GM12878 (cell line): Measurements from ENCODE around the gene MAPKAPK2. TPM values are rescaled to one million over a fixed set of nuclear protein-coding genes. Genes with fewer than 3 reads are reported as not detected.

Experiments used
- ATAC-seq: fragments of 200-7000 bp; cut with Tn5 transposase; 3 replicates; pipeline ENCODE4 v1.9.1; 2020; ENCODE audit warnings: mild to moderate bottlenecking, moderate library complexity
- BruUV-seq: library from RNA; stranded (reverse); fragments of 400-500 nt; replicated peaks from 2 replicates; lab custom pipeline; 2021; lab: Mats Ljungman, UMichigan
- CTCF ChIA-PET: fragments of 300-600 bp; sonication (Branson Sonifier 250); formaldehyde crosslinking; extraction: SDS; loops from one replicate; lab custom pipeline; 2021; ENCODE audit warnings: inconsistent platforms; lab: Yijun Ruan, JAX
- POLR2A ChIA-PET: fragments of 350-600 bp; formaldehyde crosslinking; extraction: SDS; loops from one replicate; lab custom pipeline; 2021; ENCODE audit warnings: inconsistent platforms; lab: Charles Lee
- RAD21 ChIA-PET: fragments of 300-600 bp; sonication (Branson Sonifier 250); formaldehyde crosslinking; loops from one replicate; lab custom pipeline; 2023; ENCODE audit warnings: antibody characterized with exemption; ENCODE audit not compliant: unreplicated experiment; lab: Charles Lee
- SMC1A ChIA-PET: fragments of 300-600 bp; sonication (Branson Sonifier 250); formaldehyde crosslinking; loops from one replicate; lab custom pipeline; 2023; ENCODE audit not compliant: unreplicated experiment, uncharacterized antibody; lab: Charles Lee
- DNase-seq: peaks from one replicate; pipeline ENCODE4 v3.0.0-alpha.2; 2011; ENCODE audit warnings: low read depth, low spot score
- FAIRE-seq: peaks from 3 replicates; lab custom pipeline; 2011; peaks lifted over from hg19 to GRCh38; lab: Jason Lieb, UNC
- H2AFZ ChIP-seq: 2 replicates; pipeline ENCODE4 v1.6.0; 2011; ENCODE audit warnings: low read depth, low read length, control low read depth; ENCODE audit not compliant: control insufficient read depth
- H3K27ac ChIP-seq: 2 replicates; pipeline ENCODE4 v1.5.1; 2011; ENCODE audit warnings: control low read depth; ENCODE audit not compliant: control insufficient read depth, insufficient read depth
- H3K27me3 ChIP-seq, 2 experiments: replicated peaks in 1 of 2; 2 replicates each; pipeline versions ENCODE4 v1.6.0 to v1.6.1; 2011; ENCODE audit warnings: low read length in 1 of 2; ENCODE audit not compliant: control insufficient read depth in 2 of 2, insufficient read depth in 2 of 2
- H3K36me3 ChIP-seq, 2 experiments: 2 replicates each; pipeline ENCODE4 v1.5.1; 2011; ENCODE audit warnings: low read length in 1 of 2; ENCODE audit not compliant: control insufficient read depth in 2 of 2, insufficient read depth in 2 of 2
- H3K4me1 ChIP-seq: 2 replicates; pipeline ENCODE4 v1.6.1; 2011; ENCODE audit warnings: mild to moderate bottlenecking, low read length, moderate library complexity, mixed read lengths; ENCODE audit not compliant: control insufficient read depth, insufficient read depth
- H3K4me2 ChIP-seq: 2 replicates; pipeline ENCODE4 v1.6.0; 2011; ENCODE audit warnings: control low read depth; ENCODE audit not compliant: control insufficient read depth, insufficient read depth
- H3K4me3 ChIP-seq: fragments of 200-600 bp; sonication (generic); 2 replicates; pipeline ENCODE4 v1.5.1; 2016
- H3K79me2 ChIP-seq: 2 replicates; pipeline ENCODE4 v1.6.0; 2011; ENCODE audit warnings: low read length; ENCODE audit not compliant: control insufficient read depth, insufficient read depth
- H3K9ac ChIP-seq: 2 replicates; pipeline ENCODE4 v1.8.0; 2011; ENCODE audit warnings: low read length, control low read depth, mixed read lengths; ENCODE audit not compliant: control insufficient read depth, insufficient read depth
- H3K9me3 ChIP-seq: replicated peaks from 3 replicates; pipeline ENCODE4 v1.5.1; 2011; ENCODE audit warnings: mild to moderate bottlenecking, low read length; ENCODE audit not compliant: control insufficient read depth, insufficient read depth
- H4K20me1 ChIP-seq: 2 replicates; pipeline ENCODE4 v1.6.0; 2011; ENCODE audit not compliant: control insufficient read depth, insufficient read depth
- DPF2 ChIP-seq: fragments of 450-650 bp; IDR thresholded peaks from 2 replicates; pipeline ENCODE4 v1.6.1; 2017; ENCODE audit warnings: mild to moderate bottlenecking
- EED ChIP-seq: sonication (generic); IDR thresholded peaks from 2 replicates; pipeline ENCODE4 v1.6.1; 2016; ENCODE audit warnings: antibody characterized with exemption, low read depth
- EGR1 ChIP-seq, 2 experiments: IDR thresholded peaks; 1 replicate in 1 of 2; 2 replicates in 1 of 2; pipeline ENCODE4 v1.6.1; 2011 to 2012; ENCODE audit warnings: low read depth in 2 of 2, low read length in 2 of 2, borderline replicate concordance in 1 of 2, mild to moderate bottlenecking in 1 of 2, moderate library complexity in 1 of 2
- ESRRA ChIP-seq: IDR thresholded peaks from 2 replicates; pipeline ENCODE4 v1.6.1; 2012; ENCODE audit warnings: mild to moderate bottlenecking, low read length, improper control_type of control experiment
- GATAD2B ChIP-seq: fragments of 450-650 bp; conservative IDR thresholded peaks from 2 replicates; pipeline ENCODE4 v1.6.1; 2017; ENCODE audit warnings: low read depth, mild to moderate bottlenecking, moderate library complexity
- IKZF1 ChIP-seq: fragments of 450-650 bp; conservative IDR thresholded peaks from 2 replicates; pipeline ENCODE4 v1.6.1; 2017; ENCODE audit warnings: antibody characterized with exemption, mild to moderate bottlenecking
- IKZF2 ChIP-seq, 2 experiments: fragments of 450-650 bp; IDR thresholded peaks; 2 replicates each; pipeline ENCODE4 v1.6.1; 2017; ENCODE audit warnings: mild to moderate bottlenecking in 2 of 2, moderate library complexity in 2 of 2
- IRF4 ChIP-seq: IDR thresholded peaks from 2 replicates; pipeline ENCODE4 v1.6.1; 2011; ENCODE audit warnings: low read depth, low read length
- NR2F1 ChIP-seq: fragments of 450-650 bp; conservative IDR thresholded peaks from 2 replicates; pipeline ENCODE4 v1.6.1; 2017; ENCODE audit warnings: mild to moderate bottlenecking
- RCOR1 ChIP-seq: conservative IDR thresholded peaks from 2 replicates; pipeline ENCODE4 v1.6.1; 2012; ENCODE audit warnings: low read depth, low read length, improper control_type of control experiment
- RELB ChIP-seq: fragments of 450-650 bp; IDR thresholded peaks from 2 replicates; pipeline ENCODE4 v1.6.1; 2017; ENCODE audit warnings: low read depth, mild to moderate bottlenecking, moderate library complexity
- SPI1 ChIP-seq: IDR thresholded peaks from 2 replicates; pipeline ENCODE4 v1.6.1; 2011; ENCODE audit warnings: low read depth, mild to moderate bottlenecking, low read length, moderate library complexity, borderline replicate concordance; ENCODE audit not compliant: insufficient read depth
- YY1 ChIP-seq: IDR thresholded peaks from 2 replicates; pipeline ENCODE4 v1.6.1; 2011; ENCODE audit warnings: low read depth, mild to moderate bottlenecking, low read length
- WGBS: methylation state at CpG from one replicate; pipeline ENCODE4 v1.1.6; 2016; ENCODE audit warnings: low lambda C conversion rate; ENCODE audit not compliant: insufficient replicate concordance, insufficient coverage; ENCODE audit errors: missing lambda C conversion rate; 5-methylcytosine and 5-hydroxymethylcytosine counted together
- in situ Hi-C: fragments of 300-500 bp; cut with MboI; formaldehyde crosslinking; loops from 9 replicates; pipeline ENCODE4 v1.14.3; 2018; ENCODE audit warnings: mixed read lengths
- intact Hi-C: fragments of 100-400 bp; cut with micrococcal nuclease; formaldehyde crosslinking; loops from one replicate; pipeline ENCODE4 v1.14.2; 2022; ENCODE audit not compliant: unreplicated experiment
- polyA plus RNA-seq, 11 experiments: library from polyadenylated mRNA; depleted of rRNA in 4 of 11; unstranded in 6 of 11; stranded (reverse) in 5 of 11; fragments of >200 nt; fragmentation: Nextera tagmentation in 4 of 11; fragmentation: Illumina TruSeq in 1 of 11; extraction: Ambion mirVana in 4 of 11; extraction: Trizol in 1 of 11; gene quantifications; 1 replicate in 1 of 11; 2 replicates in 10 of 11; pipeline versions ENCODE4 v1.2.1 to v1.2.3, GENCODE V29; 2011 to 2016; ENCODE audit warnings: inconsistent platforms in 2 of 11, missing spikeins in 2 of 11, low read depth in 1 of 11
- total RNA-seq, 4 experiments: library from RNA; depleted of rRNA in 3 of 4; stranded (reverse); fragments of >200 nt in 3 of 4; fragmentation: Illumina TruSeq in 1 of 4; extraction: Trizol in 1 of 4; gene quantifications; 2 replicates each; pipeline versions ENCODE4 v1.2.1 to v1.2.3, GENCODE V29; 2013 to 2021
- TF ChIP-seq, protein P1 (sequence below): fragments of 450-650 bp; conservative IDR thresholded peaks from 2 replicates; pipeline ENCODE4 v1.6.1; 2017; ENCODE audit warnings: mild to moderate bottlenecking, moderate library complexity
- TF ChIP-seq, protein P2 (sequence below): fragments of 450-650 bp; IDR thresholded peaks from 2 replicates; pipeline ENCODE4 v1.6.1; 2017; ENCODE audit warnings: mild to moderate bottlenecking, moderate library complexity

Gene MAPKAPK2
- total and polyA plus RNA-seq, 10 of the 15 experiments (the other 5 are each of a cell fraction or from before 2014, with no cell fraction given), result 0.72 to 92.2 (median 49.3) TPM

DNA sequence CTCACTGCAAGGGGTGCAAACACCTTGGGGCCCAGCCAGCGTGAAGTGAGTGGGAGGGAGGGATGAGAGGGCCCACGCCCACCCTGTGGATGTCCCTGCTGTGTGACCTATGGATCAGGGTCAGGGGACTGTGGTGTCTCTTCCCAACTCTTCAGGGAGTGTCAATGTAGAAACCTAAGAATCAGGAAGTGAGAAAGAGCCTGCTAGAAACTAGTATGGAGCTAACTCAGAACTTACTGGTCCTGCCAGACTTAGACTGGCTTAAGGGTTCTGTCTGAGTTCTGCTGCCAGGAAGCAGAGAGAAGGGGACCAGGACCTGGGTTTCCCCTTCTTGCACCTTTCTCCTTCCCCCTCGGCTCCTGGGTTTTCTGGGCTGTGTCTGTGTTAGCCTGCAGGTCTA is 89.4 kb downstream of the MAPKAPK2 start:
- ChIA-PET CTCF (interaction anchor here (1.4 to 15.0 kb wide), 5 partner anchors 12 to 39 kb away, joined by 3 to 299 read pairs (median 15); no protein-coding TSS in a partner anchor), POLR2A (interaction anchor here (0.9 to 14.8 kb wide), 5 partner anchors 8 to 29 kb away, joined by 3 to 283 read pairs (median 4); no protein-coding TSS in a partner anchor), RAD21 (interaction anchor here (0.7 to 13.8 kb wide), 10 partner anchors 9 to 162 kb away, joined by 3 to 363 read pairs (median 4); partner anchors contain the start of gene EIF2D), SMC1A (interaction anchor here (0.6 to 18.3 kb wide), 8 partner anchors 5 to 55 kb away, joined by 3 to 410 read pairs (median 212); partner anchors contain the start of genes IL10 and IL19)
- peaks cover 54% of the 10 kb centered on the region for H3K4me1 ChIP-seq
- no peak for DNase-seq
- no peaks in the 10 kb centered on the region for H3K27me3 ChIP-seq
- peak overlapping the region; percentile 95 for H3K4me2 ChIP-seq
- WGBS, result 5% methylated on average over 3 of the region's 3 CpGs
- H3K4me3 ChIP-seq, result peak overlapping the region; percentile 74; the same call in 1 of the 2 replicates
- H3K27ac ChIP-seq, result peak overlapping the region; percentile 34
- no peaks in the 10 kb centered on the region for H3K36me3 ChIP-seq
- no peaks in the 10 kb centered on the region for H4K20me1 ChIP-seq
- ATAC-seq, result peak; percentile 14
- H3K9ac ChIP-seq, result peak overlapping the region; percentile 17; the same call in 1 of the 2 replicates
- no TSS peak for BruUV-seq
- peaks cover 47% of the 10 kb centered on the region for H3K79me2 ChIP-seq
- no peaks in the 10 kb centered on the region for H3K9me3 ChIP-seq
- H2AFZ ChIP-seq, result no peak overlapping the region
- in situ Hi-C loops (loop anchor here (5.0 kb wide), 1 partner anchor 37 kb away; no protein-coding TSS in a partner anchor), intact Hi-C loops (no loop called here)
- TF ChIP-seq IKZF2 (IDR thresholded peaks at IDR 0.05) (peak; percentile 82 to 87), IRF4 (peak; percentile 54; the same call in 1 of the 2 replicates), IKZF1 (peak; percentile 89), EGR1 (IDR thresholded peaks at IDR 0.05; ENCODE audit: borderline replicate concordance in 1 of 2, low read depth in 2 of 2, low read length in 2 of 2) (0 out of 3 replicates have a peak, but pooled peaks of 1 of the 2 experiments have one; percentile 6), RCOR1 (no peak), EED (peak; percentile 64; the same call in 1 of the 2 replicates), ESRRA (no peak), GATAD2B (0 out of 2 replicates have a peak, but pooled peaks have one; percentile 36), YY1 (no peak), NR2F1 (peak; percentile 84), RELB (peak; percentile 51; the same call in 1 of the 2 replicates), DPF2 (peak; percentile 64; the same call in 1 of the 2 replicates), SPI1 (peak; percentile 93)
- TF ChIP-seq, protein P1, sequence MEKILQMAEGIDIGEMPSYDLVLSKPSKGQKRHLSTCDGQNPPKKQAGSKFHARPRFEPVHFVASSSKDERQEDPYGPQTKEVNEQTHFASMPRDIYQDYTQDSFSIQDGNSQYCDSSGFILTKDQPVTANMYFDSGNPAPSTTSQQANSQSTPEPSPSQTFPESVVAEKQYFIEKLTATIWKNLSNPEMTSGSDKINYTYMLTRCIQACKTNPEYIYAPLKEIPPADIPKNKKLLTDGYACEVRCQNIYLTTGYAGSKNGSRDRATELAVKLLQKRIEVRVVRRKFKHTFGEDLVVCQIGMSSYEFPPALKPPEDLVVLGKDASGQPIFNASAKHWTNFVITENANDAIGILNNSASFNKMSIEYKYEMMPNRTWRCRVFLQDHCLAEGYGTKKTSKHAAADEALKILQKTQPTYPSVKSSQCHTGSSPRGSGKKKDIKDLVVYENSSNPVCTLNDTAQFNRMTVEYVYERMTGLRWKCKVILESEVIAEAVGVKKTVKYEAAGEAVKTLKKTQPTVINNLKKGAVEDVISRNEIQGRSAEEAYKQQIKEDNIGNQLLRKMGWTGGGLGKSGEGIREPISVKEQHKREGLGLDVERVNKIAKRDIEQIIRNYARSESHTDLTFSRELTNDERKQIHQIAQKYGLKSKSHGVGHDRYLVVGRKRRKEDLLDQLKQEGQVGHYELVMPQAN, result no peak
- TF ChIP-seq, protein P2, sequence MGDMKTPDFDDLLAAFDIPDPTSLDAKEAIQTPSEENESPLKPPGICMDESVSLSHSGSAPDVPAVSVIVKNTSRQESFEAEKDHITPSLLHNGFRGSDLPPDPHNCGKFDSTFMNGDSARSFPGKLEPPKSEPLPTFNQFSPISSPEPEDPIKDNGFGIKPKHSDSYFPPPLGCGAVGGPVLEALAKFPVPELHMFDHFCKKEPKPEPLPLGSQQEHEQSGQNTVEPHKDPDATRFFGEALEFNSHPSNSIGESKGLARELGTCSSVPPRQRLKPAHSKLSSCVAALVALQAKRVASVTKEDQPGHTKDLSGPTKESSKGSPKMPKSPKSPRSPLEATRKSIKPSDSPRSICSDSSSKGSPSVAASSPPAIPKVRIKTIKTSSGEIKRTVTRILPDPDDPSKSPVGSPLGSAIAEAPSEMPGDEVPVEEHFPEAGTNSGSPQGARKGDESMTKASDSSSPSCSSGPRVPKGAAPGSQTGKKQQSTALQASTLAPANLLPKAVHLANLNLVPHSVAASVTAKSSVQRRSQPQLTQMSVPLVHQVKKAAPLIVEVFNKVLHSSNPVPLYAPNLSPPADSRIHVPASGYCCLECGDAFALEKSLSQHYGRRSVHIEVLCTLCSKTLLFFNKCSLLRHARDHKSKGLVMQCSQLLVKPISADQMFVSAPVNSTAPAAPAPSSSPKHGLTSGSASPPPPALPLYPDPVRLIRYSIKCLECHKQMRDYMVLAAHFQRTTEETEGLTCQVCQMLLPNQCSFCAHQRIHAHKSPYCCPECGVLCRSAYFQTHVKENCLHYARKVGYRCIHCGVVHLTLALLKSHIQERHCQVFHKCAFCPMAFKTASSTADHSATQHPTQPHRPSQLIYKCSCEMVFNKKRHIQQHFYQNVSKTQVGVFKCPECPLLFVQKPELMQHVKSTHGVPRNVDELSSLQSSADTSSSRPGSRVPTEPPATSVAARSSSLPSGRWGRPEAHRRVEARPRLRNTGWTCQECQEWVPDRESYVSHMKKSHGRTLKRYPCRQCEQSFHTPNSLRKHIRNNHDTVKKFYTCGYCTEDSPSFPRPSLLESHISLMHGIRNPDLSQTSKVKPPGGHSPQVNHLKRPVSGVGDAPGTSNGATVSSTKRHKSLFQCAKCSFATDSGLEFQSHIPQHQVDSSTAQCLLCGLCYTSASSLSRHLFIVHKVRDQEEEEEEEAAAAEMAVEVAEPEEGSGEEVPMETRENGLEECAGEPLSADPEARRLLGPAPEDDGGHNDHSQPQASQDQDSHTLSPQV, result no peak
- FAIRE-seq, result no peak
